ENCODE data around the gene SGSH. TPM values are rescaled to one million over a fixed set of nuclear protein-coding genes. Genes with fewer than 3 reads are reported as not detected.

The SGSH gene
- total RNA-seq, 1 donor: 15.9 TPM

- DNase-seq (ENCODE audit: insufficient read length, low spot score, missing footprints): no peak
- peaks cover 9% of the 10 kb centered on the region for H4K20me1 ChIP-seq (ENCODE audit: insufficient read depth, low read length)
- peaks cover 37% of the 10 kb centered on the region for H3K36me3 ChIP-seq (ENCODE audit: insufficient read depth, low read length)
- H3K27me3 ChIP-seq (ENCODE audit: insufficient read depth, low read length): no peaks in the 10 kb centered on the region
- peaks cover 23% of the 10 kb centered on the region for H3K4me1 ChIP-seq (ENCODE audit: insufficient read depth, low read length)
- no peak overlapping the region for H3K4me3 ChIP-seq (ENCODE audit: insufficient read depth, low read length)
- peaks cover 43% of the 10 kb centered on the region for H3K79me2 ChIP-seq (ENCODE audit: insufficient read depth, low read length)
- TF ChIP-seq CTCF (IDR thresholded peaks at IDR 0.05; ENCODE audit: extremely low read depth, low read depth, low read length): no peak
- H3K9me3 ChIP-seq (ENCODE audit: low read depth, low read length): no peaks in the 10 kb centered on the region
- H3K27ac ChIP-seq (ENCODE audit: low read depth, low read length): no peak overlapping the region
- H3K4me2 ChIP-seq (ENCODE audit: insufficient read depth, low read length): no peak overlapping the region
- no peak overlapping the region for H2AFZ ChIP-seq (ENCODE audit: low read length)
Observed at GRCh38 chr17:80265205-80266068, 45.3 kb upstream of the SGSH start.

- Histone ChIP-seq H3K4me3 (ENCODE audit: insufficient read depth, low read length) (no peak overlapping the region), H4K20me1 (ENCODE audit: insufficient read depth, low read length) (peaks cover 9% of the 10 kb centered on the region), H3K4me1 (ENCODE audit: insufficient read depth, low read length) (peaks cover 29% of the 10 kb centered on the region), H2AFZ (ENCODE audit: low read length) (no peak overlapping the region), H3K4me2 (ENCODE audit: insufficient read depth, low read length) (peak overlapping the region; percentile 85), H3K79me2 (ENCODE audit: insufficient read depth, low read length) (peaks cover 43% of the 10 kb centered on the region), H3K9me3 (ENCODE audit: low read depth, low read length) (no peaks in the 10 kb centered on the region), H3K36me3 (ENCODE audit: insufficient read depth, low read length) (peaks cover 37% of the 10 kb centered on the region), H3K27me3 (ENCODE audit: insufficient read depth, low read length) (no peaks in the 10 kb centered on the region), H3K27ac (ENCODE audit: low read depth, low read length) (no peak overlapping the region)
- no peak for TF ChIP-seq CTCF (IDR thresholded peaks at IDR 0.05; ENCODE audit: extremely low read depth, low read depth, low read length)
- peak; percentile 3 for DNase-seq (ENCODE audit: insufficient read length, low spot score, missing footprints)
Observed at GRCh38 chr17:80264205-80265075, 44.3 kb upstream of the SGSH start.

DNA sequence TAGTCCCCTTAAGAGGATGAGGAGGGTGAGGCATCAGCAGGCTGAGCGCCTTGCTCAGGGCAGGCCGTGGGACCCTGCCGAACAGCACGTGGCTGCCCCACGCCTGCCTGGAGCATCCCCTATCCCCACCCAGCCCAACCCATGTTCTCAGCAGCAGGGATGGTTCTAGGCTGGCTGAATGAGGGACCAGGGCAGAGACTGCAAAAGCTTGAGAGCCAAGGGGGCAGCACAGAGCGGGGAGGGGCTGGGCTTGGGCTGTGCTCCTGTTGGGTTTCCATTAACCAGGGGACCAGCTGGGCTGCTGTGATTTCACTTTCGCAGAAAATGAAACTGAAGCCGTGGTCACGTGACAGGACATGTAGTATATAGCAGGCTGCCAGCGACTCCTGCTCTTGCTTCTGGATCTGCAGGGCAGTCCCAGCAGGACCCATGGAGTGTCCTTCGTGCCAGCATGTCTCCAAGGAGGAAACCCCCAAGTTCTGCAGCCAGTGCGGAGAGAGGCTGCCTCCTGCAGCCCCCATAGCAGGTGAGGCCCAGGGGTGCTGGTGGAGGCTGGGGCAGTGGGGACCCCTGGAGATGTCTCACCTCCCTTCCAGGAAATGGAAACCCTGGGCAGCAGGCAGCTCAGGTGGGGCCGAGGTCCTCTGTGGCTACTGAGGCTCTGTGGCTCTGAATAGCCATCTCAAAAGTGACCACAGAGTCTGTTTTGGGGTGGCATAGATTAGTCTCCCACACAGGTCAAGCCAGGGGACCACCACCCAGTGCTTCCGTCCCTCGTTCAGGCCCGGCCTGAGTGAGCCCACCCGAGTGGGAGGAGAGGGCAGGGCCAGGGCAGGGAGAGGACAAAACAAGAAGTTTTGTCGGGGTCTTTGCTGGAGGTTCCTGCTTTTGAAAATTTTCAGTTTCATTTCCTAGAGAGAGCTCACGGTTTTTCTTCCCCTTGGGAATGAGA, 43.4 kb upstream of the SGSH start:
- Histone ChIP-seq H3K9me3 (ENCODE audit: low read depth, low read length) (no peaks in the 10 kb centered on the region), H2AFZ (ENCODE audit: low read length) (peak overlapping the region; percentile 11), H3K27ac (ENCODE audit: low read depth, low read length) (peak overlapping the region; percentile 68), H4K20me1 (ENCODE audit: insufficient read depth, low read length) (peaks cover 6% of the 10 kb centered on the region), H3K4me1 (ENCODE audit: insufficient read depth, low read length) (peaks cover 29% of the 10 kb centered on the region), H3K36me3 (ENCODE audit: insufficient read depth, low read length) (peaks cover 28% of the 10 kb centered on the region), H3K4me3 (ENCODE audit: insufficient read depth, low read length) (peak overlapping the region; percentile 94), H3K27me3 (ENCODE audit: insufficient read depth, low read length) (no peaks in the 10 kb centered on the region), H3K4me2 (ENCODE audit: insufficient read depth, low read length) (peak overlapping the region; percentile 85), H3K79me2 (ENCODE audit: insufficient read depth, low read length) (peaks cover 43% of the 10 kb centered on the region)
- peak; percentile 98 for DNase-seq (ENCODE audit: insufficient read length, low spot score, missing footprints)
- TF ChIP-seq CTCF (IDR thresholded peaks at IDR 0.05; ENCODE audit: extremely low read depth, low read depth, low read length): peak; percentile 10

Measured in osteoblast (primary cell).